Thoracic aorta endothelial cell (primary cell): ENCODE measurements around the gene CMKLR1. TPM values are rescaled to one million over a fixed set of nuclear protein-coding genes. Genes with fewer than 3 reads are reported as not detected.

Source experiments
- total RNA-seq: library from RNA; depleted of rRNA; stranded (reverse); fragments of >200 nt; gene quantifications from 2 replicates; pipeline ENCODE4 v1.2.3, GENCODE V29; 2012

CMKLR1 gene
- 0.07 TPM in 1 of 2 replicates, not detected in the other for total RNA-seq

GRCh38 chr12:108338915-108339657 lies at the start of gene CMKLR1:
TSS of gene CMKLR1 (minus strand) at chr12:108339311. CDS start at chr12:108293591, 45,720 bp downstream.

Other genes with a start within 250 kb of the CMKLR1 start
- not detected in 2 replicates for gene WSCD2, start 210.0 kb downstream of the CMKLR1 start, total RNA-seq
- gene FICD, start 176.0 kb upstream of the CMKLR1 start, total RNA-seq, result 5.4 and 6.5 TPM in 2 replicates
- gene SART3, start 221.9 kb upstream of the CMKLR1 start, total RNA-seq, result 57.1 and 62.4 TPM in 2 replicates
- gene ISCU, start 223.3 kb upstream of the CMKLR1 start, total RNA-seq, result 79.5 and 97.2 TPM in 2 replicates